Measurements from ENCODE around the gene ECE1.
A peak's percentile ranks its signal among the peaks of the same experiment; 100 is the strongest.

Gene ECE1

GRCh38 chr1:21271550-21271949, 18.7 kb downstream of the ECE1 start:
- Histone ChIP-seq H3K4me3 (no peak overlapping the region), H3K27ac (no peak overlapping the region)
- DNase-seq (ENCODE audit: low spot score) = no peak
- no peak for TF ChIP-seq CTCF (IDR thresholded peaks at IDR 0.05)

- TF ChIP-seq CTCF (IDR thresholded peaks at IDR 0.05) = peak; percentile 76
- peak; percentile 83 for DNase-seq (ENCODE audit: low spot score)
- peak overlapping the region; percentile 31 to 93 for H3K27ac ChIP-seq
- no peak overlapping the region for H3K4me3 ChIP-seq
Measured at GRCh38 chr1:21270086-21270689, 20.1 kb downstream of the ECE1 start.

- no peak overlapping the region for H3K4me3 ChIP-seq
- no peak for TF ChIP-seq CTCF (IDR thresholded peaks at IDR 0.05)
- peak overlapping the region; percentile 31 to 93 for H3K27ac ChIP-seq
- peak; percentile 66 for DNase-seq (ENCODE audit: low spot score)
Measured at GRCh38 chr1:21269461-21270085, 20.7 kb downstream of the ECE1 start.

GRCh38 chr1:21268281-21269239, 21.7 kb downstream of the ECE1 start:
- TF ChIP-seq CTCF (IDR thresholded peaks at IDR 0.05) = no peak
- peak; percentile 77 for DNase-seq (ENCODE audit: low spot score)
- peak overlapping the region; percentile 31 to 93 for H3K27ac ChIP-seq
- no peak overlapping the region for H3K4me3 ChIP-seq

GRCh38 chr1:21267191-21268077, 22.8 kb downstream of the ECE1 start:
- H3K4me3 ChIP-seq = no peak overlapping the region
- TF ChIP-seq CTCF (IDR thresholded peaks at IDR 0.05) = no peak
- peak overlapping the region in 1 of 2 donors; percentile 93 for H3K27ac ChIP-seq
- peak; percentile 62 for DNase-seq (ENCODE audit: low spot score)

GRCh38 chr1:21266119-21266774, 24.0 kb downstream of the ECE1 start:
- TF ChIP-seq CTCF (IDR thresholded peaks at IDR 0.05) = no peak
- Histone ChIP-seq H3K27ac (peak overlapping the region; percentile 67 to 93), H3K4me3 (no peak overlapping the region)
- DNase-seq (ENCODE audit: low spot score) = peak; percentile 57
